ENCODE results near the gene NBAS.

NBAS gene

DNA sequence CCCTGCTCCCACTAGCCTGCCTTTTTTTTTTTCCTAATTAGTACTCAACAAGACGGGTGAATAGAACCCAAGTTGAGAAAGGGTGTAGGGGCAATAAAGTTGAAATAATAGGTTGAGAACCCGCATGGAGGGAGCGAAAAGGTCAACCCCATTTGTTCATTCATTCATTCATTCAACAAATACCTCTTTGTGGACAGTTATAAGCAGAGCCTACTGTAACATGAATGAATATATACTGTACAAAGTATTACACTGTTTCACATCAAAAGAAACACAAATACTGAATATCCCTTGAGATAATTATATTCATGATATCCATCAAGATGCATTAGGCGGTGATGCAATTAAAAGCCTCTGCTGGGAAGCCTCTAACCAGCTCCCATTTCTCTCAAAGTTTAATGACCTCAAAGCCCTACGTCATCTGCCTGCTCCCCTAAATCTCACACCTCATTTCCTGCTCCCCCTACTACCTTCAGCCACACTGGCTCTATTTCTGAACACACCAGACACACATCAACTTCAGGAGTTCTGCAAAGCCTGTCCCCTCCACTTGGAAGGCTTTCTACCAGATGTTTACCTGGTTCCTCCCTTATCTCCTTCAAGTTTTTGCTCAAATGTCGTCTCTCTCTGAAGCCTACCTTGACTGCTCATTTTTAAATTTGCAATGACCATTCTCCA, 1.4 kb upstream of the NBAS start:
- H3K4me3 ChIP-seq (ENCODE audit: low read depth, low read length), result no peak overlapping the region
- no peak for DNase-seq (ENCODE audit: low read depth, low spot score)
- CTCF ChIA-PET, result interaction anchor here (1.4 to 9.6 kb wide), 2 partner anchors 15 to 384 kb away, joined by 3 to 111 read pairs; no protein-coding TSS in a partner anchor
- POLR2A ChIA-PET, result interaction anchor here (1.0 kb wide), 1 partner anchor 9 kb away, joined by 3 read pairs; no protein-coding TSS in a partner anchor
- TF ChIP-seq, protein P1, sequence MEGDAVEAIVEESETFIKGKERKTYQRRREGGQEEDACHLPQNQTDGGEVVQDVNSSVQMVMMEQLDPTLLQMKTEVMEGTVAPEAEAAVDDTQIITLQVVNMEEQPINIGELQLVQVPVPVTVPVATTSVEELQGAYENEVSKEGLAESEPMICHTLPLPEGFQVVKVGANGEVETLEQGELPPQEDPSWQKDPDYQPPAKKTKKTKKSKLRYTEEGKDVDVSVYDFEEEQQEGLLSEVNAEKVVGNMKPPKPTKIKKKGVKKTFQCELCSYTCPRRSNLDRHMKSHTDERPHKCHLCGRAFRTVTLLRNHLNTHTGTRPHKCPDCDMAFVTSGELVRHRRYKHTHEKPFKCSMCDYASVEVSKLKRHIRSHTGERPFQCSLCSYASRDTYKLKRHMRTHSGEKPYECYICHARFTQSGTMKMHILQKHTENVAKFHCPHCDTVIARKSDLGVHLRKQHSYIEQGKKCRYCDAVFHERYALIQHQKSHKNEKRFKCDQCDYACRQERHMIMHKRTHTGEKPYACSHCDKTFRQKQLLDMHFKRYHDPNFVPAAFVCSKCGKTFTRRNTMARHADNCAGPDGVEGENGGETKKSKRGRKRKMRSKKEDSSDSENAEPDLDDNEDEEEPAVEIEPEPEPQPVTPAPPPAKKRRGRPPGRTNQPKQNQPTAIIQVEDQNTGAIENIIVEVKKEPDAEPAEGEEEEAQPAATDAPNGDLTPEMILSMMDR (IDR thresholded peaks at IDR 0.05; ENCODE audit: insufficient read depth, low read length, missing control alignments), result no peak

DNA sequence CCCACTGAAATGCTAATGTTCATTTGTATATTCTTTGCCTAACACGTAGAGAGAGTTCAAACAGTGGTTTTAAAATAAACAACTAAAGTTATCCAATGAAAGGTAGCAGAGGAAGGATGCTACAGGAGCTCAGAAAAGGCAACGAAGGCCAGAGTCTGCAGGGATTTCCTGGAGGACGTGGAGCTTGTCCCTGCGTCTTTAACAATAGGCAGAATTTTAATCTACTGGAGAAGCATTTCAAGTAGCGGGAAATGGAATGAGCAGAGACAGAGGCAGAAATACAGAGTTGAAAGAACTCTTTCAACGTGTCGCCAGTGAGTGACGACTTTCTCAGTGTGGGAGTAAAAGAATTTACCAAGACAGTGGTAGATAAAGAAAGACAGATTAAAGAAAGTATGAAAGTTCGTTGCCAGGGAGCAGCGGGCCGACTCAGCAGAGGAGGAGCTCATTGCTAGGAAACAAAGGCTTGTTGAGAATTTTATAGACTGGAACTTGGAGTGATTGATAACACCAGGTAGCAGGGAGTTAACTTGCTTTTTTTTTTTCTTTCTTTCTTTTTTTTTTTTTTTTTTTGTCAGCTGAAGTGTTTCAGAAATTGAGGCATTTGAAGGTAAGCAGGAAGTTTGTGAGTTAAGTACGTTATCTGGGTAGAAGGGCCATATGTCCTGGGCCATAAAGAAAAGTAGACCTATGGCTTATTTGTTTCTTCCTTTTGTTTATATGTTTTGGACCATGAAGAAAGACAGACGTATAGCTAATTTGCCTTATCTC, 625 bp upstream of the NBAS start:
- no peak for DNase-seq (ENCODE audit: low read depth, low spot score)
- ChIA-PET CTCF (interaction anchor here (1.1 to 9.6 kb wide), 3 partner anchors 16 to 383 kb away, joined by 3 to 111 read pairs (median 5); no protein-coding TSS in a partner anchor), POLR2A (interaction anchor here (1.0 kb wide), 1 partner anchor 9 kb away, joined by 3 read pairs; no protein-coding TSS in a partner anchor)
- peak overlapping the region; percentile 94 for H3K4me3 ChIP-seq (ENCODE audit: low read depth, low read length)
- TF ChIP-seq, protein P1 (IDR thresholded peaks at IDR 0.05; ENCODE audit: insufficient read depth, low read length, missing control alignments), result no peak

DNA sequence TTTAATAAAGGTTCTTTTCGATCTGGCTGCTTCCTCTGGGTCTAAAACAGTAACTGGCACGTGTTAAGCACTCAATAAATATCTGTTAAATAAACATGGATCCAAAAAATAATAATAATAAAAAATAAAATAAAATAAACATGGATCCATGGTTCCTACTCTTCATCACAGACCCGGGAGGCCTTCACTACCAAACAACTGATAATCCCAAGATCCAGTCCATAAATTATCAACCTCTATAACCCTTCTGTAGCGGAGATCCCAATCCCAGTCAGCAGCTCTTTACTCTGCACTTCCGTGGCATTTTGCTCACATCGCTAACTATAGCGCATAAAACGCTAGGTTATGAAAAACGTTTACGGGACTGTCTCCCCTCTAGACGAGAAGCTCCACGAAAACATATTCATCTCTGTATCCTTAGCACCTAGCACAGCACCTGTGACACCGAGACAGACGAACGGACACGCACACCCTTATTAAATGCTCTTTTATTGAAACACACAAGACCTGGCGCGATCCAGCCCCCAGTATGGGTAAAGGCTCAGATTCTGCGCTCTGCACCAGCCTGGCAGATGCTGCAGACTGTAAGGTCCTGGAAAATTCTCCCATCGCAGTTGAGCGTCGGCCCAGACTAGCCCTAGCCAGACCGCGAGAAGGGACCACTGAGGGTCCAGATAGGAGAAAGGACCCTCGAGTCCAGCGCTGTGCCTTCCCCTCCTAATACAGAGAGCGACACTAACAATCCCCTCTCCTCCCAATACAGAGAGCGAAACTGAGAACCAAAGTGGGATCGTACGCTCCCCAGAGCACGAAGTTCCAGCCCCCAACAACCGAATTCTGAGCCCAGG, 770 bp downstream of the NBAS start:
- POLR2A ChIA-PET, result no interaction called here
- TF ChIP-seq, protein P1 (IDR thresholded peaks at IDR 0.05; ENCODE audit: insufficient read depth, low read length, missing control alignments), result no peak
- CTCF ChIA-PET, result interaction anchor here (2.3 to 9.6 kb wide), 2 partner anchors 17 to 18 kb away, joined by 11 to 111 read pairs; no protein-coding TSS in a partner anchor
- peak overlapping the region; percentile 94 for H3K4me3 ChIP-seq (ENCODE audit: low read depth, low read length)
- DNase-seq (ENCODE audit: low read depth, low spot score), result no peak

- peak overlapping the region; percentile 94 for H3K4me3 ChIP-seq (ENCODE audit: low read depth, low read length)
- POLR2A ChIA-PET, result no interaction called here
- TF ChIP-seq, protein P1 (IDR thresholded peaks at IDR 0.05; ENCODE audit: insufficient read depth, low read length, missing control alignments), result no peak
- CTCF ChIA-PET, result interaction anchor here (1.3 to 2.3 kb wide), 3 partner anchors 14 to 18 kb away, joined by 4 to 11 read pairs (median 4); no protein-coding TSS in a partner anchor
- DNase-seq (ENCODE audit: low read depth, low spot score), result no peak
These were observed 1.6 kb downstream of the NBAS start for GRCh38 chr2:15559379-15560139.

GRCh38 chr2:15557887-15558311, 3.2 kb downstream of the NBAS start:
- H3K4me3 ChIP-seq (ENCODE audit: low read depth, low read length), result no peak overlapping the region
- TF ChIP-seq, protein P1 (IDR thresholded peaks at IDR 0.05; ENCODE audit: insufficient read depth, low read length, missing control alignments), result no peak
- ChIA-PET POLR2A (no interaction called here), CTCF (interaction anchor here (0.7 to 2.3 kb wide), 4 partner anchors 12 to 20 kb away, joined by 3 to 11 read pairs (median 4); no protein-coding TSS in a partner anchor)
- no peak for DNase-seq (ENCODE audit: low read depth, low spot score)

Data from AG04449 (cell line).